ENCODE data around the gene CLDN2. TPM values are rescaled to one million over a fixed set of nuclear protein-coding genes. Genes with fewer than 3 reads are reported as not detected.
"Not testable (repeated sequence)": the region's sequence is repeated elsewhere in the genome, so short reads cannot be mapped to it uniquely, and the experiment has no call there.

The CLDN2 gene, protein sequence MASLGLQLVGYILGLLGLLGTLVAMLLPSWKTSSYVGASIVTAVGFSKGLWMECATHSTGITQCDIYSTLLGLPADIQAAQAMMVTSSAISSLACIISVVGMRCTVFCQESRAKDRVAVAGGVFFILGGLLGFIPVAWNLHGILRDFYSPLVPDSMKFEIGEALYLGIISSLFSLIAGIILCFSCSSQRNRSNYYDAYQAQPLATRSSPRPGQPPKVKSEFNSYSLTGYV
- total RNA-seq = 1 to 10 TPM in 1 of 4 donors, not detected in 3; 1.4 TPM

DNA sequence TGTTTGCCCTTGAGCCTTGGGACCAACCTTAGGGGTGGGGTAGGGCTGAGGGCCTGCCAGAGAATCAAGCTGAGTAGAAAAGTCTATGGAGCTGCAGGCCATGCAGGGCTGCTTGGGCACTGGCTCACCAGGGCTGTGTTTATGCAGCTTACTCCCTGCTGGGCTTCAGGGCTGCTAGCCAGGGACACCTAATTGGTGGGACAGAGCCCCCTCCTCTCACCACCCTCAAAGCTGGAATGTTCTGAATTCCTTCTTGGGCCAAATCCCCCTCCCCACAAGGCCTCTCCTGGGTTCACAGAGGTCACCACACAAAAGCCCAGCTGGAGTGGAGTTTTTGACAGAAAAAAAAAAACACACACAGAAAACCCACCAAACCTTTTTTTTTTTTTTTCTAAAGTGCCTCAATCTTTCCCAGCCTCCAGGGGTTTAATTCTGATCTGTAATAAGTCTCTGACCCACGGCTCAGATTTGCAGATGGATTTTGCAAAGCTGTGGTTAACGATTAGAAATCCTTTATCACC is at the start of gene CLDN2:
Gene CLDN2, plus strand, starts transcription at position 471 of the 521 bp plus-strand sequence. CDS start 7,827 bp downstream, outside the sequence.
- no peak within 1 kb of the TSS for H3K27ac ChIP-seq
- TF ChIP-seq CTCF (IDR thresholded peaks at IDR 0.05) (no peak), POLR2A (IDR thresholded peaks at IDR 0.05) (no peak)
- no peaks in the 10 kb centered on the region for H3K4me1 ChIP-seq
- DNase-seq = no peak
- H3K36me3 ChIP-seq = no peaks in the 10 kb centered on the region
- intact Hi-C loops (cut with DNase I; ENCODE audit: low total_unique reads) = no loop called here
- no peaks in the 10 kb centered on the region for H3K27me3 ChIP-seq
- no peak within 1 kb of the TSS for H3K4me3 ChIP-seq
- H3K9me3 ChIP-seq = no peaks in the 10 kb centered on the region

GRCh38 chrX:106872796-106873195 is 47.4 kb upstream of the CLDN2 start:
- H3K4me1 ChIP-seq; H3K4me3 ChIP-seq; H3K27me3 ChIP-seq; H3K27ac ChIP-seq; H3K36me3 ChIP-seq; DNase-seq; H3K9me3 ChIP-seq; intact Hi-C loops (cut with DNase I; ENCODE audit: low total_unique reads): not testable (repeated sequence)

DNA sequence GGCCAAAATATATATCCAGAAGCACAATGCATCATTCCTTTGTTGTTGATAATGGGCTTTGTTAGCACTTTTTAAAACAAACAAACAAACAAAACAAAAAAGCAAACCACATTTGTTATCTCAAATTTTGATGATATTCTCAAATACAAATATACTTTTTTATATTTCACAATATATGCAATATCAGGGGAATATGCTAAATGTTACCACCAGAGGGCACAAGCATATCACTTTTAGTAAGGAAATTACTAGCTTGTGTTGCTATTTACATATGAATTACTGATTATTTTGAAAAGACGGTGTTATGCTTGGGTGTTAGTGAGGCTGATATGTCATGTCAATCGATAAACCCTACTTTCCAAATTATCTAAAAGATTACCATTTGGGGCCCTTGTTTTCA is 46.1 kb upstream of the CLDN2 start:
- no peak for DNase-seq
- H3K9me3 ChIP-seq = no peaks in the 10 kb centered on the region
- no peak overlapping the region for H3K27ac ChIP-seq
- H3K4me3 ChIP-seq = no peak overlapping the region
- H3K36me3 ChIP-seq = no peaks in the 10 kb centered on the region
- TF ChIP-seq POLR2A (IDR thresholded peaks at IDR 0.05) (no peak), CTCF (IDR thresholded peaks at IDR 0.05) (peak; percentile 31 to 49 (median 36))
- peaks cover 0 to 4% of the 10 kb centered on the region in 2 donors for H3K27me3 ChIP-seq
- no peaks in the 10 kb centered on the region for H3K4me1 ChIP-seq
- intact Hi-C loops (cut with DNase I; ENCODE audit: low total_unique reads) = no loop called here

DNA sequence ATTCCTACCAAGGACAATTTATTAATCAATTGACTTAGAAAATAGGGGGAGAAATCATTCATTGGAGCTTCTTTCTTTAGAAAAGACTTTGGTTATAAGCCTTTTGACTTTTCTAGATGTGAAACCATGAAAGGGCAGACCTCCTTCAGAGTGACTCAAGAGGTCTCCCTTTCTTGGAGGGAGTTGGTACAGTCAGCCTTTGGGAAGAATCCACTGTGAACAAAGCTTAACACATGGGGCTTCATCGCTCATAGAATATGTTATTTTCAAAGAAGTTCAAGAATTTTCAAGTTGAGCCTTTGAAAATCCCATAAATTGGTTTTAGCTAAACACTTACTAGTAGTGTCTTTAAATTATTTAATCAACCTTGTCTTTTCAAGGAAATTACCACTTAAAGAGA is 45.1 kb upstream of the CLDN2 start:
- no peak overlapping the region for H3K4me3 ChIP-seq
- H3K27me3 ChIP-seq = no peaks in the 10 kb centered on the region
- no peak for DNase-seq
- H3K4me1 ChIP-seq = no peaks in the 10 kb centered on the region
- intact Hi-C loops (cut with DNase I; ENCODE audit: low total_unique reads) = no loop called here
- no peaks in the 10 kb centered on the region for H3K36me3 ChIP-seq
- no peaks in the 10 kb centered on the region for H3K9me3 ChIP-seq
- TF ChIP-seq POLR2A (IDR thresholded peaks at IDR 0.05) (no peak), CTCF (IDR thresholded peaks at IDR 0.05) (no peak)
- no peak overlapping the region for H3K27ac ChIP-seq

DNA sequence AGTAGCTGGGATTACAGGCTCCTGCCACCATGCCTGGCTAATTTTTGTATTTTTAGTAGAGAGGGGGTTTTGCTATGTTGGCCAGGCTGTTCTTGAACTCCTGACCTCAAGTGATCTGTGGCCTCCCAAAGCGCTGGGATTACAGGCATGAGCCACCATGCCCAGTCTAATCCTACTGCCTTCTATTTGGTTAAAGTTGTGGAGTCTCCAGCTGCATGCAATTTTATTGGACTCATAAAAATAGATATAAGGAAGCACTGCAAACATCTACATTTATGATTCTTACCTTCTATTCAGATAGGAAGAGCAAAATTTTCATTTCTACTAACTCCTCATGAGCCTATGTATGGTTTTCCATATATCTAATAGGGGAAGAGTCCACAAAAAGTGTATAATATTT is 30.7 kb upstream of the CLDN2 start:
- no peak overlapping the region for H3K27ac ChIP-seq
- H3K4me3 ChIP-seq = no peak overlapping the region
- H3K9me3 ChIP-seq = no peaks in the 10 kb centered on the region
- peaks cover 0 to 5% of the 10 kb centered on the region in 2 donors for H3K27me3 ChIP-seq
- H3K4me1 ChIP-seq = no peaks in the 10 kb centered on the region
- DNase-seq = no peak
- H3K36me3 ChIP-seq = no peaks in the 10 kb centered on the region
- TF ChIP-seq POLR2A (IDR thresholded peaks at IDR 0.05) = no peak
- no peak for TF ChIP-seq CTCF (IDR thresholded peaks at IDR 0.05)
- intact Hi-C loops (cut with DNase I; ENCODE audit: low total_unique reads) = no loop called here
